ENCODE measurements around the gene GAA. TPM values are rescaled to one million over a fixed set of nuclear protein-coding genes. Genes with fewer than 3 reads are reported as not detected.

Gene GAA
- total RNA-seq, 1 donor from 2014 or later = 15.2 TPM

- Histone ChIP-seq H3K9ac (no peak overlapping the region), H3K27me3 (no peaks in the 10 kb centered on the region), H3K9me3 (ENCODE audit: low read depth) (no peaks in the 10 kb centered on the region), H3K36me3 (no peaks in the 10 kb centered on the region), H3K27ac (no peak overlapping the region), H3K4me1 (no peaks in the 10 kb centered on the region), H3K4me2 (no peak overlapping the region), H3K4me3 (no peak overlapping the region), H3F3A (ENCODE audit: low read depth) (no peaks in the 10 kb centered on the region), H3K79me2 (ENCODE audit: low read depth) (no peaks in the 10 kb centered on the region), H2AFZ (replicated peaks) (no peak overlapping the region), H4K20me1 (ENCODE audit: low read depth) (no peaks in the 10 kb centered on the region)
- no peaks in the 10 kb centered on the region for H3K9me3 Mint-ChIP-seq
- no peaks in the 10 kb centered on the region for H3K27me3 Mint-ChIP-seq (ENCODE audit: insufficient read depth, low read depth)
- H3K27ac Mint-ChIP-seq = no peak overlapping the region
- TF ChIP-seq CTCF (IDR thresholded peaks at IDR 0.05) = peak; percentile 8
- no peak for TF ChIP-seq EZH2 (IDR thresholded peaks at IDR 0.05)
- TF ChIP-seq EZH2phosphoT487 (IDR thresholded peaks at IDR 0.05) = no peak
- DNase-seq (ENCODE audit: low spot score) = peak; percentile 42
- no peak overlapping the region for H3K4me3 Mint-ChIP-seq
- H3K36me3 Mint-ChIP-seq = peaks cover 34% of the 10 kb centered on the region
- H3K4me1 Mint-ChIP-seq = no peaks in the 10 kb centered on the region
Measured at GRCh38 chr17:80055597-80055996, 45.8 kb upstream of the GAA start.

GRCh38 chr17:80058311-80058955 lies 42.9 kb upstream of the GAA start:
- no peaks in the 10 kb centered on the region for H3K4me1 Mint-ChIP-seq
- Histone ChIP-seq H3K9ac (no peak overlapping the region), H3K9me3 (ENCODE audit: low read depth) (no peaks in the 10 kb centered on the region), H3K79me2 (ENCODE audit: low read depth) (no peaks in the 10 kb centered on the region), H3K4me3 (no peak overlapping the region), H3K36me3 (no peaks in the 10 kb centered on the region), H3K4me1 (no peaks in the 10 kb centered on the region), H2AFZ (replicated peaks) (no peak overlapping the region), H3F3A (ENCODE audit: low read depth) (no peaks in the 10 kb centered on the region), H3K27me3 (no peaks in the 10 kb centered on the region), H3K27ac (no peak overlapping the region), H3K4me2 (no peak overlapping the region), H4K20me1 (ENCODE audit: low read depth) (no peaks in the 10 kb centered on the region)
- peaks cover 3% of the 10 kb centered on the region for H3K27me3 Mint-ChIP-seq (ENCODE audit: insufficient read depth, low read depth)
- TF ChIP-seq CTCF (IDR thresholded peaks at IDR 0.05) (no peak), EZH2 (IDR thresholded peaks at IDR 0.05) (no peak)
- H3K27ac Mint-ChIP-seq = no peak overlapping the region
- no peaks in the 10 kb centered on the region for H3K9me3 Mint-ChIP-seq
- H3K36me3 Mint-ChIP-seq = peaks cover 23% of the 10 kb centered on the region
- H3K4me3 Mint-ChIP-seq = no peak overlapping the region
- no peak for DNase-seq (ENCODE audit: low spot score)

- no peak for DNase-seq (ENCODE audit: low spot score)
- H3K4me2 ChIP-seq = no peak overlapping the region
- H3F3A ChIP-seq (ENCODE audit: low read depth) = peaks cover 6% of the 10 kb centered on the region
- no peaks in the 10 kb centered on the region for H3K27me3 ChIP-seq
- no peak overlapping the region for H3K27ac ChIP-seq
- H3K36me3 ChIP-seq = no peaks in the 10 kb centered on the region
- peaks cover 5% of the 10 kb centered on the region for H3K4me1 ChIP-seq
- H3K4me3 ChIP-seq = no peak overlapping the region
- Mint-ChIP-seq H3K4me1 (no peaks in the 10 kb centered on the region), H3K4me3 (no peak overlapping the region), H3K27ac (no peak overlapping the region), H3K27me3 (ENCODE audit: insufficient read depth, low read depth) (peaks cover 3% of the 10 kb centered on the region), H3K36me3 (peaks cover 20% of the 10 kb centered on the region), H3K9me3 (no peaks in the 10 kb centered on the region)
- H3K9me3 ChIP-seq (ENCODE audit: low read depth) = no peaks in the 10 kb centered on the region
- H3K9ac ChIP-seq = no peak overlapping the region
- no peaks in the 10 kb centered on the region for H3K79me2 ChIP-seq (ENCODE audit: low read depth)
- H4K20me1 ChIP-seq (ENCODE audit: low read depth) = no peaks in the 10 kb centered on the region
- TF ChIP-seq CTCF (IDR thresholded peaks at IDR 0.05) = no peak
- TF ChIP-seq EZH2 (IDR thresholded peaks at IDR 0.05) = no peak
- no peak for TF ChIP-seq EZH2phosphoT487 (IDR thresholded peaks at IDR 0.05)
- H2AFZ ChIP-seq (replicated peaks) = no peak overlapping the region
Measured at GRCh38 chr17:80060644-80061043, 40.7 kb upstream of the GAA start.
